HCT116 (cell line): ENCODE data around the gene TMEM164. TPM values are rescaled to one million over a fixed set of nuclear protein-coding genes. Genes with fewer than 3 reads are reported as not detected.

ENCODE experiments used
- ATAC-seq: fragments of 200-7000 bp; cut with Tn5 transposase; 2 replicates; pipeline ENCODE4 v1.9.1; 2020; ENCODE audit warnings: mild to moderate bottlenecking, moderate library complexity
- BruUV-seq: library from RNA; stranded (reverse); fragments of 400-500 nt; replicated peaks from 2 replicates; lab custom pipeline; 2021; lab: Mats Ljungman, UMichigan
- CTCF ChIA-PET: fragments of 300-600 bp; sonication (Branson Sonifier 250); formaldehyde crosslinking; loops from one replicate; lab custom pipeline; 2021; ENCODE audit warnings: antibody characterized with exemption; lab: Charles Lee
- POLR2A ChIA-PET: fragments of 300-600, 350-600 bp; sonication (Branson Sonifier 250); formaldehyde crosslinking; loops from one replicate; lab custom pipeline; 2021; ENCODE audit warnings: antibody characterized with exemption; lab: Charles Lee
- RAD21 ChIA-PET, 2 experiments: fragments of 300-600 bp; sonication (Branson Sonifier 250); formaldehyde crosslinking; loops; one replicate each; lab custom pipeline; 2023; ENCODE audit warnings: low total read pairs in 2 of 2; ENCODE audit not compliant: uncharacterized antibody in 2 of 2, unreplicated experiment in 2 of 2, low non-redundant PET in 1 of 2; lab: Charles Lee
- DNase-seq: peaks from one replicate; pipeline ENCODE4 v3.0.0-alpha.2; 2010; ENCODE audit warnings: low read depth, low spot score
- H2AFZ ChIP-seq: fragments of 200-600 bp; shearing (Covaris generic), sonication (generic); 2 replicates; pipeline ENCODE4 v1.6.1; 2017; ENCODE audit warnings: low read depth, mixed run types, mixed read lengths, antibody characterized with exemption, low read length; ENCODE audit not compliant: poor library complexity, severe bottlenecking
- H3K27ac ChIP-seq: 2 replicates; pipeline ENCODE4 v1.5.1; 2012; ENCODE audit warnings: low read depth, low read length
- H3K27me3 ChIP-seq: fragments of 200-600 bp; sonication (generic); 2 replicates; pipeline ENCODE4 v1.6.1; 2016; ENCODE audit warnings: mixed run types, low read length, mixed read lengths; ENCODE audit not compliant: insufficient read depth
- H3K36me3 ChIP-seq, 2 experiments: fragments of 200-500 bp in 1 of 2; fragments of 200-600 bp in 1 of 2; sonication (Bioruptor generic) in 1 of 2; sonication (generic) in 1 of 2; 2 replicates each; pipeline versions ENCODE4 v1.5.1 to v1.6.1; 2014 to 2016; ENCODE audit warnings: low read length in 2 of 2, inconsistent platforms in 1 of 2, mixed read lengths in 1 of 2, mixed run types in 1 of 2; ENCODE audit not compliant: insufficient read depth in 2 of 2, control insufficient read depth in 1 of 2
- H3K4me1 ChIP-seq, 2 experiments: fragments of 200-600 bp in 1 of 2; sonication (generic) in 1 of 2; 2 replicates each; pipeline versions ENCODE4 v1.5.1 to v1.6.1; 2012 to 2017; ENCODE audit warnings: low read length in 2 of 2, inconsistent platforms in 1 of 2, mild to moderate bottlenecking in 1 of 2, mixed read lengths in 1 of 2, mixed run types in 1 of 2, moderate library complexity in 1 of 2; ENCODE audit not compliant: insufficient read depth in 2 of 2, control insufficient read depth in 1 of 2
- H3K4me2 ChIP-seq: fragments of 200-600 bp; sonication (generic); 2 replicates; pipeline ENCODE4 v1.6.1; 2017; ENCODE audit warnings: mixed run types, low read length, mixed read lengths
- H3K4me3 ChIP-seq, 2 experiments: fragments of 200-600 bp in 1 of 2; sonication (generic) in 1 of 2; replicated peaks in 1 of 2; 2 replicates each; pipeline ENCODE4 v1.5.1; 2011 to 2016; ENCODE audit warnings: low read length in 2 of 2, control low read depth in 1 of 2, low read depth in 1 of 2, mild to moderate bottlenecking in 1 of 2, mixed read lengths in 1 of 2, mixed run types in 1 of 2
- H3K79me2 ChIP-seq: fragments of 200-600 bp; sonication (generic); 2 replicates; pipeline ENCODE4 v1.6.1; 2017; ENCODE audit warnings: mild to moderate bottlenecking, mixed run types, low read length, moderate library complexity, mixed read lengths; ENCODE audit not compliant: insufficient read depth
- H3K9ac ChIP-seq: fragments of 200-600 bp; sonication (generic); 2 replicates; pipeline ENCODE4 v1.6.1; 2016; ENCODE audit warnings: low read length, mixed read lengths
- H3K9me2 ChIP-seq: fragments of 200-600 bp; sonication (generic), shearing (Covaris generic); 2 replicates; pipeline ENCODE4 v1.6.1; 2017; ENCODE audit warnings: mixed run types, mild to moderate bottlenecking, moderate library complexity; ENCODE audit not compliant: insufficient read depth
- H3K9me3 ChIP-seq, 2 experiments: fragments of 200-500 bp in 1 of 2; fragments of 200-600 bp in 1 of 2; sonication (Bioruptor generic) in 1 of 2; sonication (generic) in 1 of 2; 2 replicates each; pipeline ENCODE4 v1.6.1; 2014 to 2017; ENCODE audit warnings: low read length in 2 of 2, mixed read lengths in 2 of 2, inconsistent platforms in 1 of 2, low read depth in 1 of 2, mild to moderate bottlenecking in 1 of 2, mixed run types in 1 of 2, moderate library complexity in 1 of 2; ENCODE audit not compliant: control insufficient read depth in 1 of 2, insufficient read depth in 1 of 2
- H4K20me1 ChIP-seq: fragments of 200-600 bp; sonication (generic), shearing (Covaris generic); 2 replicates; pipeline ENCODE4 v1.6.1; 2017; ENCODE audit warnings: mixed run types, mild to moderate bottlenecking, moderate library complexity; ENCODE audit not compliant: insufficient read depth
- CEBPB ChIP-seq: IDR thresholded peaks from 2 replicates; pipeline ENCODE4 v1.6.1; 2012; ENCODE audit warnings: low read depth
- CTCF ChIP-seq, 3 experiments: fragments of 200-600 bp in 1 of 3; sonication (generic) in 1 of 3; IDR thresholded peaks in 2 of 3; conservative IDR thresholded peaks in 1 of 3; 2 replicates each; pipeline ENCODE4 v1.5.1; 2012 to 2017; ENCODE audit warnings: low read depth in 2 of 3, low read length in 2 of 3, antibody characterized with exemption in 1 of 3, borderline replicate concordance in 1 of 3, control low read depth in 1 of 3, mild to moderate bottlenecking in 1 of 3, mixed read lengths in 1 of 3, mixed run types in 1 of 3, moderate library complexity in 1 of 3; ENCODE audit not compliant: insufficient read depth in 1 of 3
- EGR1 ChIP-seq: IDR thresholded peaks from 2 replicates; pipeline ENCODE4 v1.6.1; 2012; ENCODE audit warnings: low read depth
- EZH2 ChIP-seq: fragments of 200-600 bp; sonication (generic); IDR thresholded peaks from 2 replicates; pipeline ENCODE4 v1.6.1; 2017; ENCODE audit warnings: antibody characterized with exemption, mixed run types
- EZH2phosphoT487 ChIP-seq: fragments of 200-600 bp; IDR thresholded peaks from 2 replicates; pipeline ENCODE4 v1.6.1; 2018; ENCODE audit warnings: antibody characterized with exemption, borderline replicate concordance
- POLR2A ChIP-seq: IDR thresholded peaks from 2 replicates; pipeline ENCODE4 v1.7.0; 2011; ENCODE audit warnings: borderline replicate concordance; ENCODE audit not compliant: insufficient read depth, insufficient read length; ENCODE audit errors: extremely low read depth
- POLR2AphosphoS5 ChIP-seq: IDR thresholded peaks from 2 replicates; pipeline ENCODE4 v1.6.1; 2011; ENCODE audit warnings: mild to moderate bottlenecking, low read depth, low read length, moderate library complexity
- RAD21 ChIP-seq: IDR thresholded peaks from 2 replicates; pipeline ENCODE4 v1.6.1; 2012; ENCODE audit warnings: low read depth, mild to moderate bottlenecking
- SIN3A ChIP-seq: IDR thresholded peaks from 2 replicates; pipeline ENCODE4 v1.6.1; 2012; ENCODE audit warnings: low read depth
- SRF ChIP-seq: IDR thresholded peaks from 2 replicates; pipeline ENCODE4 v1.6.1; 2012; ENCODE audit warnings: low read depth
- TCF7L2 ChIP-seq: IDR thresholded peaks from 2 replicates; pipeline ENCODE4 v1.7.0; 2011; ENCODE audit warnings: borderline replicate concordance, inconsistent platforms; ENCODE audit not compliant: insufficient read depth, insufficient read length; ENCODE audit errors: extremely low read depth
- ZBTB33 ChIP-seq: IDR thresholded peaks from 2 replicates; pipeline ENCODE4 v1.6.1; 2011; ENCODE audit warnings: mild to moderate bottlenecking, low read length, moderate library complexity; ENCODE audit not compliant: insufficient replicate concordance; ENCODE audit errors: extremely low read depth
- ZNF274 ChIP-seq: fragments of 200-500 bp; sonication (Bioruptor generic); IDR thresholded peaks from 2 replicates; pipeline ENCODE4 v1.6.1; 2014; ENCODE audit warnings: mild to moderate bottlenecking, low read depth, low read length, inconsistent platforms
- intact Hi-C: fragments of 100-400 bp; cut with micrococcal nuclease; formaldehyde crosslinking; loops from 2 replicates; pipeline ENCODE4 v1.10.0; 2022
- total RNA-seq: library from RNA; stranded (reverse); gene quantifications from one replicate; pipeline ENCODE4 v1.2.1, GENCODE V29; 2021; ENCODE audit not compliant: unreplicated experiment
- TF ChIP-seq, protein P1 (sequence below): IDR thresholded peaks from 2 replicates; pipeline ENCODE4 v1.6.1; 2012
- TF ChIP-seq, protein P2 (sequence below): IDR thresholded peaks from 2 replicates; pipeline ENCODE4 v1.6.1; 2012; ENCODE audit warnings: low read depth
- TF ChIP-seq, protein P3 (sequence below): IDR thresholded peaks from 2 replicates; pipeline ENCODE4 v1.6.1; 2012

TMEM164 gene
- total RNA-seq, 1 experiment from 2014 or later, result 18.7 TPM

DNA sequence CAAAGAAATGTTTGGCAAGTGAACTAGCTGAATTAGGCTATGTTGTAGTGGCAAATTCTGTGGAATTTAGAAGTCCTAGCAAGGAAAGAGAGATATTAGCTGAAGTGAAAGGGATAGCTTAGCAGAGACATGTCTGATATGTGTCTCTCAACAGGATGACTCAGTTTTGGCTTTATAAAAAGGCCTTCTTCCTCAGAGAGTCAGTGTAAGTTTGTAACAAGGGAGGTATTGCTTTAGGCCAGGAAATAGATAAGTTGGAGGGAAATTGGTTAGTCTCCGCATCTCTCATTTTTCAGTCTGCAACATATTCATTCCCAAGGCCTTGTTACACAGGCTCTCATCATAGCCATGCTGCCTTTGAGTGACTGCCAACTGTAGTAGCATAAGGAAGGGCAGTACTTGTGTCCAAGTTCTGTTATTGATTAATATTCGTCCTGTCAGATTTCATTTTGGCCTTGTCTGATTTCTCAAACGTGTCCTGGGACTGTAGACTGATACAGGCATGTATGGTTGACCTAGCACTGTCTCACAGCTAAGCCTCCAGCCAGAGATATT lies 4.0 kb downstream of the TMEM164 start:
- no peak for DNase-seq
- Histone ChIP-seq H3K79me2 (no peaks in the 10 kb centered on the region; the same call in 1 of the 2 replicates), H2AFZ (no peak overlapping the region), H4K20me1 (no peaks in the 10 kb centered on the region), H3K4me1 (peaks cover 1 to 16% of the 10 kb centered on the region in 2 experiments; a peak in 2 of 4 replicates), H3K9ac (no peak overlapping the region), H3K9me2 (no peaks in the 10 kb centered on the region), H3K36me3 (no peaks in the 10 kb centered on the region), H3K27ac (no peak overlapping the region), H3K4me2 (no peak overlapping the region), H3K9me3 (no peaks in the 10 kb centered on the region), H3K27me3 (no peaks in the 10 kb centered on the region), H3K4me3 (no peak overlapping the region)
- no TSS peak for BruUV-seq
- POLR2A ChIA-PET, result no interaction called here
- no peak for TF ChIP-seq RAD21
- TF ChIP-seq POLR2A, result no peak
- TF ChIP-seq EGR1, result no peak
- no peak for TF ChIP-seq ZBTB33
- no peak for TF ChIP-seq TCF7L2
- TF ChIP-seq SIN3A, result no peak
- no peak for TF ChIP-seq CEBPB
- TF ChIP-seq EZH2phosphoT487, result no peak
- TF ChIP-seq CTCF (IDR thresholded peaks at IDR 0.05 in 2 of 3, conservative IDR thresholded peaks at IDR 0.05 in 1 of 3; ENCODE audit: borderline replicate concordance in 1 of 3, insufficient read depth in 1 of 3, low read depth in 2 of 3, low read length in 2 of 3), result no peak
- TF ChIP-seq, protein P1, sequence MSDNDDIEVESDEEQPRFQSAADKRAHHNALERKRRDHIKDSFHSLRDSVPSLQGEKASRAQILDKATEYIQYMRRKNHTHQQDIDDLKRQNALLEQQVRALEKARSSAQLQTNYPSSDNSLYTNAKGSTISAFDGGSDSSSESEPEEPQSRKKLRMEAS, result no peak
- TF ChIP-seq SRF, result no peak
- TF ChIP-seq EZH2, result no peak
- no peak for TF ChIP-seq ZNF274
- TF ChIP-seq, protein P2, sequence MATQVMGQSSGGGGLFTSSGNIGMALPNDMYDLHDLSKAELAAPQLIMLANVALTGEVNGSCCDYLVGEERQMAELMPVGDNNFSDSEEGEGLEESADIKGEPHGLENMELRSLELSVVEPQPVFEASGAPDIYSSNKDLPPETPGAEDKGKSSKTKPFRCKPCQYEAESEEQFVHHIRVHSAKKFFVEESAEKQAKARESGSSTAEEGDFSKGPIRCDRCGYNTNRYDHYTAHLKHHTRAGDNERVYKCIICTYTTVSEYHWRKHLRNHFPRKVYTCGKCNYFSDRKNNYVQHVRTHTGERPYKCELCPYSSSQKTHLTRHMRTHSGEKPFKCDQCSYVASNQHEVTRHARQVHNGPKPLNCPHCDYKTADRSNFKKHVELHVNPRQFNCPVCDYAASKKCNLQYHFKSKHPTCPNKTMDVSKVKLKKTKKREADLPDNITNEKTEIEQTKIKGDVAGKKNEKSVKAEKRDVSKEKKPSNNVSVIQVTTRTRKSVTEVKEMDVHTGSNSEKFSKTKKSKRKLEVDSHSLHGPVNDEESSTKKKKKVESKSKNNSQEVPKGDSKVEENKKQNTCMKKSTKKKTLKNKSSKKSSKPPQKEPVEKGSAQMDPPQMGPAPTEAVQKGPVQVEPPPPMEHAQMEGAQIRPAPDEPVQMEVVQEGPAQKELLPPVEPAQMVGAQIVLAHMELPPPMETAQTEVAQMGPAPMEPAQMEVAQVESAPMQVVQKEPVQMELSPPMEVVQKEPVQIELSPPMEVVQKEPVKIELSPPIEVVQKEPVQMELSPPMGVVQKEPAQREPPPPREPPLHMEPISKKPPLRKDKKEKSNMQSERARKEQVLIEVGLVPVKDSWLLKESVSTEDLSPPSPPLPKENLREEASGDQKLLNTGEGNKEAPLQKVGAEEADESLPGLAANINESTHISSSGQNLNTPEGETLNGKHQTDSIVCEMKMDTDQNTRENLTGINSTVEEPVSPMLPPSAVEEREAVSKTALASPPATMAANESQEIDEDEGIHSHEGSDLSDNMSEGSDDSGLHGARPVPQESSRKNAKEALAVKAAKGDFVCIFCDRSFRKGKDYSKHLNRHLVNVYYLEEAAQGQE, result no peak
- TF ChIP-seq, protein P3, sequence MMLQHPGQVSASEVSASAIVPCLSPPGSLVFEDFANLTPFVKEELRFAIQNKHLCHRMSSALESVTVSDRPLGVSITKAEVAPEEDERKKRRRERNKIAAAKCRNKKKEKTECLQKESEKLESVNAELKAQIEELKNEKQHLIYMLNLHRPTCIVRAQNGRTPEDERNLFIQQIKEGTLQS, result no peak
- TF ChIP-seq POLR2AphosphoS5, result no peak
- RAD21 ChIA-PET, result no interaction called here
- no peak for ATAC-seq
- intact Hi-C loops, result no loop called here
- CTCF ChIA-PET, result no interaction called here
